ENCODE data around the gene LRRC27. TPM values are rescaled to one million over a fixed set of nuclear protein-coding genes. Genes with fewer than 3 reads are reported as not detected.
A peak's percentile ranks its signal among the peaks of the same experiment; 100 is the strongest.

Gene LRRC27
- total RNA-seq, 2 experiments from 2014 or later, result 2.4 to 2.8 TPM

DNA sequence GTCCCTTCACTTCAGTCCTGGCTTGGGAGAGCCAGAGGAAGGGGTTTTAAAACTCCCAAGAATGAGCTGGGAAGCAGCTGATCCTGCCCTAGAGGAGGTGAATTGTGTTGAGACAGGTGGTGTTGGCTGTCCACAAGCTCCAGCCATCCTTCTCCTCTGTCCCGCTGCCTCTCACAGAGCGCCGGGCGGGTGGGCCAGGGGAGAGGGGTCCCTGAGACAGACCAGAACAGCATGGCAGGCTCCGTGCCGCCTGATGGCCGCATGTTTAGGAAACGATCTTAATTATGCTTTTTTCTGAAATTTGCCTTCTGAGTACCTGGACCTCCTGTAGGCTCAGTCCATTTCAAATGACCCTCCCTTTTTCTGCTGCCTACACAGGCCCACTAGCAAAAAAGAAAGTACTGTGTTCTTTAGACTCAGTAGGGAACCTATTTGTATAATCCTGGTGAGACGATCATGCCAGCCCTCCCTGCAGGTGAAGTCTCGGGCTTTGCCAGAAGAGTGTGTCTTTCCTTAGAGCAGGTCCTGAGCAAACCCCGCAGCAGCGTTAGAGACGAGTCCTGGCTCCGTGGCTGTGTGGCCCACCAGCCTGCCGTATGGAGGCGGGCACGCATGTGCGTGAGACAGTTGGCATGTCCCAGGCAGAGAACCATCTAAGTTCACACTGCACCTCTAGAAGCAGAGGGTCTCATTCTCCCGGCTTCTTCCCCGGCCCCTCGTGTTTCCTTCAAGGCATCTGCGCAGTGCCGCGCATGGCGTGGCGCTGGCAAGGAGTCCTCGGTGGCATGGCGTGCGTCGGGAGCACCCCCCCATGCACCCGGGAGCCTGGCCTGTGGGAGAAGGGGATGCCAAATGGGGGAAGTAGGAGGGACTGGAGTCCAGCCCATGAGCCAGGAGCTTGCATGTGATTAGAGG lies 38.7 kb downstream of the LRRC27 start:
- ATAC-seq (ENCODE audit: poor library complexity), result no peak
- no peak for TF ChIP-seq CTCF (IDR thresholded peaks at IDR 0.05)
- Histone ChIP-seq H3K9me3 (ENCODE audit: control insufficient read depth in 1 of 2, insufficient read depth in 1 of 2, low read length in 2 of 2) (peaks cover 0 to 8% of the 10 kb centered on the region in 2 experiments), H3K36me3 (ENCODE audit: insufficient read depth, low read length) (no peaks in the 10 kb centered on the region), H3K4me1 (ENCODE audit: insufficient read depth, low read length) (peaks cover 6% of the 10 kb centered on the region), H3K27me3 (ENCODE audit: control insufficient read depth in 1 of 2, insufficient read depth in 2 of 2, low read length in 2 of 2) (no peaks in the 10 kb centered on the region), H3K27ac (ENCODE audit: low read depth in 1 of 2, low read length in 2 of 2) (no peak overlapping the region), H3K4me3 (ENCODE audit: low read length) (no peak overlapping the region)
- CTCF ChIA-PET, result no interaction called here
- Mint-ChIP-seq H3K27me3 (no peaks in the 10 kb centered on the region), H3K27ac (no peak overlapping the region), H3K4me3 (no peak overlapping the region), H3K4me1 (ENCODE audit: low read depth) (peaks cover 6% of the 10 kb centered on the region), H3K9me3 (no peaks in the 10 kb centered on the region), H3K36me3 (ENCODE audit: low read depth) (no peaks in the 10 kb centered on the region)
- intact Hi-C loops (cut with DNase I, micrococcal nuclease), result no loop called here
- peak in 2 of 14 experiments; percentile 1 to 9 for DNase-seq
- POLR2A ChIA-PET, result no interaction called here

- no peak for ATAC-seq (ENCODE audit: poor library complexity)
- peaks cover 6% of the 10 kb centered on the region for H3K4me1 Mint-ChIP-seq (ENCODE audit: low read depth)
Measured at GRCh38 chr10:132371641-132372081, 39.7 kb downstream of the LRRC27 start.

DNA sequence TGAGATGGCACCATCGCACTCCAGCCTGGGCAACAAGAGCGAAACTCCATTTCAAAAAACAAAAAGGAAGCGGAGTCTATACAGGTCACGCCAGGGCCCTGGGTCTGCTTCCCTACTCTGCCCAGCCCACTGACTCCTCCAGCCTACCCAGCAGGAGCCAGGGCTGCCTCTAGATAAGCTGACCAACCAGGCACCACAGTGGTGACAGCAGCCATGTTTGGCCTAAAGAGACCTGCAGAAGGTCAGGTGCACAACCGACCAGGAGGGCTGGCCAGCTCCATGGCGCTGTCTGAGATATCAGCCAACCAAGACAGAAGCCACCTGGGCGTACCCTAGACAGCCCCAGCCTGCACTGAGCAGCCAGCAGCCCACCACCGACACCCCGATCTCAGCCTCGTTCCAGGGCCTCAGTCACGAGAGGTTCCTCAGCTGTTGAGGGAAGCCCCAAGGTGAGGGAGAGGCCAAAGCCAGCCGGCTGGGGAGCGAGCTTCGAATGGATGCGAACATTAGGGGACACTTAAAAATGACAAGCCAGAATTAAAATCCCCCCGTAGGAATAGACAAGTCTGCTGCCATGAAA lies 40.6 kb downstream of the LRRC27 start:
- H3K4me3 ChIP-seq (ENCODE audit: low read length), result no peak overlapping the region
- no peak for TF ChIP-seq CTCF (IDR thresholded peaks at IDR 0.05)
- DNase-seq (peak in 1 of 14 experiments; percentile 9), ATAC-seq (ENCODE audit: poor library complexity) (no peak)
- Mint-ChIP-seq H3K27ac (no peak overlapping the region), H3K27me3 (no peaks in the 10 kb centered on the region), H3K9me3 (no peaks in the 10 kb centered on the region), H3K36me3 (ENCODE audit: low read depth) (no peaks in the 10 kb centered on the region), H3K4me3 (no peak overlapping the region), H3K4me1 (ENCODE audit: low read depth) (peaks cover 6% of the 10 kb centered on the region)
- no peak overlapping the region for H3K27ac ChIP-seq (ENCODE audit: low read depth in 1 of 2, low read length in 2 of 2)
- H3K27me3 ChIP-seq (ENCODE audit: control insufficient read depth in 1 of 2, insufficient read depth in 2 of 2, low read length in 2 of 2), result no peaks in the 10 kb centered on the region
- ChIA-PET POLR2A (no interaction called here), CTCF (no interaction called here)
- intact Hi-C loops (cut with DNase I, micrococcal nuclease), result no loop called here
- peaks cover 0 to 8% of the 10 kb centered on the region in 2 experiments for H3K9me3 ChIP-seq (ENCODE audit: control insufficient read depth in 1 of 2, insufficient read depth in 1 of 2, low read length in 2 of 2)
- H3K4me1 ChIP-seq (ENCODE audit: insufficient read depth, low read length), result peaks cover 6% of the 10 kb centered on the region
- no peaks in the 10 kb centered on the region for H3K36me3 ChIP-seq (ENCODE audit: insufficient read depth, low read length)

More at GRCh38 chr10:132371641-132372081, 39.7 kb downstream of the LRRC27 start:
- Histone ChIP-seq H3K27me3 (ENCODE audit: control insufficient read depth in 1 of 2, insufficient read depth in 2 of 2, low read length in 2 of 2) (no peaks in the 10 kb centered on the region), H3K27ac (ENCODE audit: low read depth in 1 of 2, low read length in 2 of 2) (no peak overlapping the region), H3K4me3 (ENCODE audit: low read length) (no peak overlapping the region), H3K36me3 (ENCODE audit: insufficient read depth, low read length) (no peaks in the 10 kb centered on the region), H3K4me1 (ENCODE audit: insufficient read depth, low read length) (peaks cover 6% of the 10 kb centered on the region), H3K9me3 (ENCODE audit: control insufficient read depth in 1 of 2, insufficient read depth in 1 of 2, low read length in 2 of 2) (peaks cover 0 to 8% of the 10 kb centered on the region in 2 experiments)
- no peaks in the 10 kb centered on the region for H3K27me3 Mint-ChIP-seq
- intact Hi-C loops (cut with DNase I, micrococcal nuclease), result no loop called here
- POLR2A ChIA-PET, result interaction anchor here (0.7 kb wide), 1 partner anchor 74 kb away, joined by 3 read pairs; no protein-coding TSS in a partner anchor
- DNase-seq, result peak in 3 of 14 experiments; percentile 21 to 41 (median 41)
- no peaks in the 10 kb centered on the region for H3K9me3 Mint-ChIP-seq
- H3K36me3 Mint-ChIP-seq (ENCODE audit: low read depth), result no peaks in the 10 kb centered on the region
- TF ChIP-seq CTCF (IDR thresholded peaks at IDR 0.05), result peak; percentile 28
- CTCF ChIA-PET, result no interaction called here
- H3K27ac Mint-ChIP-seq, result no peak overlapping the region
- no peak overlapping the region for H3K4me3 Mint-ChIP-seq
